ENCODE measurements around the gene NOTCH3. TPM values are rescaled to one million over a fixed set of nuclear protein-coding genes. Genes with fewer than 3 reads are reported as not detected.

The NOTCH3 gene
- total RNA-seq, 4 donors from 2014 or later = 19.9 to 78.7 (median 49.1) TPM

DNA sequence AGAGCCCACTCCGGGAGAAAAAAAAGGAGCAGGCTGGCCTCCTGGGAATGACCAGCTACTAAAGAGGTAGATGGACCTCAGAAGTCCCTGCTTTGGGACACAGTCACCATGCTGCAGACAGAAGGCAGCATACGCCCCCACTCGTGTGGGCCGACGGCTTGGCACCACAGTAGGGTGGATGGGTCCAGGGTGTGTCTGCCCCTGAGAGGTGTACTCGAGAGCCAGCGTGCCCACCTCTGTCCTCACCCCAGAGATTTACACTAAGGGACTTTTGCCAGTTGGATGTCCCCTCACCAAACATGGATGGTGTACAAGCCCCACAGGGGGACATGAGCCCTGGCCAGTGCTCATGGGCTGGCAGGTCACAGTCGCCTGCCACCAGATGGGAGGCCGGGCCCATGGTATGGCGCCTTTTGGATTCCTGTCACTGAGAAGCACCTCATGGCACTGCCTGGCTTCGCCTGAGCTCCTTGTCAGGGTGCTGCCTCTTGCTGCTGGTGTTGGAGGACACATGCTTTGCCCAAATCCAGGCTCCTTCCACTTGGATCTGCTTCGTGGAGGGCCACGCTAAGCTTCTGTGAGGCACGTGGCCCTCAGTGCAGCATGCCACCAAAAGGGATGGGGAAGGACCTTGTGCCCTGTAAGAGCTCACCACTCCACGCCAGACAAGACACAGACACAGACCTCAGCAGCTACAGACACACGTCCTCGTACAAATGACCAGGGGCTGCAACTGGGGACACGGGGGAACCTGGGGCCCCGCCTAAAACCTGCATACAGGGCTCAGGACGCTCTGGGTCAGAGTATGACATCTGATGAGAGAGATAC, 44.8 kb upstream of the NOTCH3 start:
- intact Hi-C loops (cut with DNase I) = loop anchor here (5.0 kb wide), 1 partner anchor 207 kb away; no protein-coding TSS in a partner anchor
- DNase-seq (ENCODE audit: extremely low spot score) = no peak
- Histone ChIP-seq H3K9me3 (no peaks in the 10 kb centered on the region), H3K4me3 (no peak overlapping the region), H3K27me3 (no peaks in the 10 kb centered on the region), H3K4me1 (peaks cover 49 to 69% (median 58%) of the 10 kb centered on the region in 4 donors), H3K27ac (replicated peaks in 1 of 4) (peak overlapping the region; percentile 7 to 90 (median 80)), H3K36me3 (peaks cover 10 to 82% (median 78%) of the 10 kb centered on the region in 4 donors)
- TF ChIP-seq POLR2AphosphoS5 (IDR thresholded peaks at IDR 0.05) (no peak), POLR2A (IDR thresholded peaks at IDR 0.05; ENCODE audit: low read depth) (no peak), EP300 (IDR thresholded peaks at IDR 0.05) (no peak)
- TF ChIP-seq, protein P1, sequence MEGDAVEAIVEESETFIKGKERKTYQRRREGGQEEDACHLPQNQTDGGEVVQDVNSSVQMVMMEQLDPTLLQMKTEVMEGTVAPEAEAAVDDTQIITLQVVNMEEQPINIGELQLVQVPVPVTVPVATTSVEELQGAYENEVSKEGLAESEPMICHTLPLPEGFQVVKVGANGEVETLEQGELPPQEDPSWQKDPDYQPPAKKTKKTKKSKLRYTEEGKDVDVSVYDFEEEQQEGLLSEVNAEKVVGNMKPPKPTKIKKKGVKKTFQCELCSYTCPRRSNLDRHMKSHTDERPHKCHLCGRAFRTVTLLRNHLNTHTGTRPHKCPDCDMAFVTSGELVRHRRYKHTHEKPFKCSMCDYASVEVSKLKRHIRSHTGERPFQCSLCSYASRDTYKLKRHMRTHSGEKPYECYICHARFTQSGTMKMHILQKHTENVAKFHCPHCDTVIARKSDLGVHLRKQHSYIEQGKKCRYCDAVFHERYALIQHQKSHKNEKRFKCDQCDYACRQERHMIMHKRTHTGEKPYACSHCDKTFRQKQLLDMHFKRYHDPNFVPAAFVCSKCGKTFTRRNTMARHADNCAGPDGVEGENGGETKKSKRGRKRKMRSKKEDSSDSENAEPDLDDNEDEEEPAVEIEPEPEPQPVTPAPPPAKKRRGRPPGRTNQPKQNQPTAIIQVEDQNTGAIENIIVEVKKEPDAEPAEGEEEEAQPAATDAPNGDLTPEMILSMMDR (IDR thresholded peaks at IDR 0.05) = no peak
- 90% methylated on average over 15 of the region's 20 CpGs for WGBS

DNA sequence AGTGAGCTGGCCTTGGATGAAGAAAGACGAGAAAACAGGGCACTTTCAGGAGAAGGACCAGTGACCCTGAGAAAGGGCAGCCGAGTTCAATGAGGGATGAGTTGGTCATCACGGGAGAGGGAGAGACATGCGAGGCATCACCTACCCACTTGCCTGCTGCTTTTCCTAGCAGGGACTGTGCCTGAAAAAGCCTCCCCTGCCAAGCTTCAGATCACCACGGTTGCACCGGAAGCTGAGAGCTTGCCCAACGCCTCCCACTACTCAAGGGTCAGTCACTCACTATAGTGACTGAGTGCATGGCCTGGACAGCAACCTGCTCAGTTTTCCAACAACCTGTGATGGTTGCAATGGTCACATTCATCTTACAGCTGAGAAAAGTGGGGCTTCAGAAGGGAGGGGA, 44.0 kb upstream of the NOTCH3 start:
- no peak overlapping the region for H3K4me3 ChIP-seq
- TF ChIP-seq EP300 (IDR thresholded peaks at IDR 0.05) (no peak), POLR2AphosphoS5 (IDR thresholded peaks at IDR 0.05) (no peak), POLR2A (IDR thresholded peaks at IDR 0.05; ENCODE audit: low read depth) (no peak)
- TF ChIP-seq, protein P1 (IDR thresholded peaks at IDR 0.05) = no peak
- DNase-seq (ENCODE audit: extremely low spot score) = no peak
- no peaks in the 10 kb centered on the region for H3K27me3 ChIP-seq
- intact Hi-C loops (cut with DNase I) = loop anchor here (5.0 kb wide), 1 partner anchor 207 kb away; no protein-coding TSS in a partner anchor
- no peaks in the 10 kb centered on the region for H3K9me3 ChIP-seq
- peaks cover 41 to 61% (median 50%) of the 10 kb centered on the region in 4 donors for H3K4me1 ChIP-seq
- 78% methylated on average over 7 of the region's 7 CpGs for WGBS
- H3K36me3 ChIP-seq = peaks cover 17 to 90% (median 85%) of the 10 kb centered on the region in 4 donors
- H3K27ac ChIP-seq (replicated peaks in 1 of 4) = peak overlapping the region in 3 of 4 donors; percentile 7 to 90 (median 77)

DNA sequence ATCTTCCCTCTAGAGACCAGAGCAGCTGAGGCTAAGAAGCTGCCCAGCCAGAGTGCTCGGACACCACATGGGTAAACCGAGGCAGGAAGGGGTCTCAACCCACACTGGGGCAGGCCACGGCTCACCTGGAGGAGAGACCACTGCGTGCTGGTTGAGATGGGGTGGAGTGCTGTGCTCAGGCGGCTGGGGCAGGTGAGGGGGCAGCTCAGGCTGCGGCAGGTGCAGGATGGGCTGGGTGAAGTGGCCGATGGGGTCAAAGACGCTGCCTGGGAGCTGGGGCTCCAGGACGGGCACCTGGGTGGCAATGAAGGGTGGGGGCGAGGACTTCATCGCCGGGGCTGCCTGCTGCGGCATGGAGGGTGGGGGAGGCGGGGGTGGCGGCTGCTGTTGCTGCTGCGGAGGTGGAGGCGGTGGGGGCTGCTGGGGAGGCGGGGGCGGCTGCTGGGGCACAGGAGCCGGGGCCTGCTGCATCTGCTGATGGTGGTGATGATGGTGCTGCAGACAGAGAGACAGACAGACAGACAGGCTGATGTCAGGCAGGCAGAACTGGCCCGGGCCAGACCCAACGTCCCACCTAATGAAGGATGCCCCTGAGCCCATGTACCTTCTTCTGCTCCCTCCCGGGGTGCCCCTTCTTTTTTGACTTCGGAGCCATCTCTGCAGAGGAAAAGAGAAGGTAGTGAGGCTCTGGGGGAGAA, 43.5 kb upstream of the NOTCH3 start:
- Histone ChIP-seq H3K36me3 (peaks cover 22 to 95% (median 91%) of the 10 kb centered on the region in 4 donors), H3K9me3 (no peaks in the 10 kb centered on the region), H3K4me1 (peaks cover 36 to 55% (median 45%) of the 10 kb centered on the region in 4 donors), H3K27me3 (no peaks in the 10 kb centered on the region), H3K4me3 (no peak overlapping the region), H3K27ac (replicated peaks in 1 of 4) (peak overlapping the region in 2 of 4 donors; percentile 7 to 90)
- no peak for DNase-seq (ENCODE audit: extremely low spot score)
- 93% methylated on average over 19 of the region's 24 CpGs for WGBS
- TF ChIP-seq, protein P1 (IDR thresholded peaks at IDR 0.05) = no peak
- no peak for TF ChIP-seq POLR2A (IDR thresholded peaks at IDR 0.05; ENCODE audit: low read depth)
- TF ChIP-seq POLR2AphosphoS5 (IDR thresholded peaks at IDR 0.05) = no peak
- no peak for TF ChIP-seq EP300 (IDR thresholded peaks at IDR 0.05)
- intact Hi-C loops (cut with DNase I) = no loop called here

DNA sequence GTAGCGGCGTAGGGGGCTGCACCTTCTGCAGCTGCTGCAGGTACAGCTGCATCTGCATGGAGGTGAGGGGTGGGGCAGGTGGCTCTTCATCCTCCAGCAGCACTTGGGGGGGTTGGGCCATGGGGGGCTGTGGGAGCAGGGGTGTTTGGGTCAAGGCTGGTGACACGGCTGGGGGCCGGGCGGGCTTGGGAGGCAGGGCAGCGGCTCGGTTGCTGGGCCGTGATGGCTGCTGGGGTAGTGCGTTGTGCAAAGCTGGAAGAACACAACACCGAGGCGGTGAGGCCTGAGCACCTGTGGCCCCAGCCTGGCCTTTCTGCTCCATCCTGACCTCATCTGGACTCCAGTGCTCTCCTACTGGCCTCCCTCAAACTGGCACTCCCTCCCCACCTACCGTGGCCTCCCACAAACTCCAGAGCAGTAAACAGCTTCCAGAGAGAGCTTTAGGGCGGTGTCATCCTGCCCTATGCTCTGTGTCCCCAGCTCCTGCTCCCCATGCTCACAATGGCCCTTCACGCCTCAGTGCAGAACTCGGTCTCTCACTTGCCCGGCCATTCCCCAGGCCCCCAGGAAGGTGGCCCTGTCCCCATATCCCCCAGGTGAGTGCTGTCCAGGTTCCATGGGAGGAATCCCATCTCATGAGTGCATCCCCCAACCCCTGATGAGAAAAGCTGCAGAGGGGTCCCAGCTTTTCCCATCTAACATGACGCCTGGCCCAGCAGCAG, 42.6 kb upstream of the NOTCH3 start:
- Histone ChIP-seq H3K4me3 (no peak overlapping the region), H3K4me1 (peaks cover 27 to 47% (median 36%) of the 10 kb centered on the region in 4 donors), H3K27ac (replicated peaks in 1 of 4) (no peak overlapping the region), H3K27me3 (no peaks in the 10 kb centered on the region), H3K36me3 (peaks cover 31 to 100% (median 96%) of the 10 kb centered on the region in 4 donors), H3K9me3 (no peaks in the 10 kb centered on the region)
- DNase-seq (ENCODE audit: extremely low spot score) = no peak
- 92% methylated on average over 14 of the region's 17 CpGs for WGBS
- TF ChIP-seq, protein P1 (IDR thresholded peaks at IDR 0.05) = no peak
- TF ChIP-seq POLR2AphosphoS5 (IDR thresholded peaks at IDR 0.05) = no peak
- no peak for TF ChIP-seq POLR2A (IDR thresholded peaks at IDR 0.05; ENCODE audit: low read depth)
- intact Hi-C loops (cut with DNase I) = no loop called here

Data from esophagus muscularis mucosa (tissue), 4 donors.